K562 (cell line): Measurements from ENCODE around the gene TPM4. TPM values are rescaled to one million over a fixed set of nuclear protein-coding genes. Genes with fewer than 3 reads are reported as not detected.

ENCODE experiments used
- ATAC-seq: fragments of 200-7000 bp; cut with Tn5 transposase; 3 replicates; pipeline ENCODE4 v1.9.1; 2020; ENCODE audit warnings: moderate library complexity
- BruUV-seq: library from RNA; stranded (reverse); fragments of 400-500 nt; replicated peaks from 2 replicates; lab custom pipeline; 2021; lab: Mats Ljungman, UMichigan
- CTCF ChIA-PET: fragments of 300-600 bp; formaldehyde crosslinking; extraction: SDS; loops from one replicate; lab custom pipeline; 2021; ENCODE audit warnings: low intra/inter-chr PET ratio; lab: Yijun Ruan, JAX
- POLR2A ChIA-PET: fragments of 300-600, 350-650 bp; sonication (Branson Sonifier 250); formaldehyde crosslinking; extraction: SDS; loops from one replicate; lab custom pipeline; 2021; ENCODE audit warnings: antibody characterized with exemption, inconsistent platforms; lab: Yijun Ruan, JAX
- DNase-seq, 4 experiments: peaks; one replicate each; pipeline versions ENCODE4 v3.0.0 to v3.0.0-alpha.2; 2011 to 2018; ENCODE audit warnings: low spot score in 3 of 4, mixed read lengths in 3 of 4; ENCODE audit errors: extremely low read depth in 1 of 4
- FAIRE-seq: peaks from 2 replicates; lab custom pipeline; 2011; peaks lifted over from hg19 to GRCh38; lab: Jason Lieb, UNC
- H2AFZ ChIP-seq: 2 replicates; pipeline ENCODE4 v1.6.0; 2011; ENCODE audit warnings: low read depth, low read length, control low read depth, inconsistent platforms
- H3K27ac ChIP-seq: fragments of 200-600 bp; 3 replicates; pipeline ENCODE4 v1.8.0; 2011; ENCODE audit warnings: low read depth, mild to moderate bottlenecking, control low read depth, inconsistent platforms, low read length, moderate library complexity, mixed read lengths; ENCODE audit errors: extremely low read depth
- H3K27me3 ChIP-seq, 2 experiments: fragments of 300-600 bp in 1 of 2; 2 replicates in 1 of 2; 3 replicates in 1 of 2; pipeline versions ENCODE4 v1.6.0 to v1.8.0; 2011; ENCODE audit warnings: inconsistent platforms in 2 of 2, low read length in 2 of 2, mild to moderate bottlenecking in 1 of 2, mixed read lengths in 1 of 2, moderate library complexity in 1 of 2; ENCODE audit not compliant: control insufficient read depth in 2 of 2, insufficient read depth in 2 of 2
- H3K36me3 ChIP-seq: fragments of 300-600 bp; 3 replicates; pipeline ENCODE4 v1.8.0; 2011; ENCODE audit warnings: mild to moderate bottlenecking, low read length, inconsistent platforms; ENCODE audit not compliant: control insufficient read depth, insufficient read depth
- H3K4me1 ChIP-seq, 2 experiments: fragments of 200-600 bp in 1 of 2; replicated peaks in 1 of 2; 2 replicates in 1 of 2; 3 replicates in 1 of 2; pipeline versions ENCODE4 v1.5.1 to v1.8.0; 2011; ENCODE audit warnings: inconsistent platforms in 2 of 2, low read length in 2 of 2, mild to moderate bottlenecking in 1 of 2, mixed read lengths in 1 of 2, moderate library complexity in 1 of 2; ENCODE audit not compliant: control insufficient read depth in 2 of 2, insufficient read depth in 2 of 2
- H3K4me2 ChIP-seq: 2 replicates; pipeline ENCODE4 v1.6.1; 2011; ENCODE audit warnings: low read length, control low read depth, inconsistent platforms, mixed read lengths; ENCODE audit not compliant: insufficient read depth
- H3K4me3 ChIP-seq: fragments of 200-600 bp; sonication (generic), shearing (Covaris generic); 2 replicates; pipeline ENCODE4 v1.5.1; 2016; ENCODE audit warnings: control low read depth, inconsistent platforms
- H3K79me2 ChIP-seq: fragments of 200-600 bp; 3 replicates; pipeline ENCODE4 v1.8.0; 2011; ENCODE audit warnings: low read length, inconsistent platforms; ENCODE audit not compliant: control insufficient read depth, insufficient read depth
- H3K9ac ChIP-seq, 2 experiments: 2 replicates each; pipeline versions ENCODE4 v1.6.0 to v1.6.1; 2011; ENCODE audit warnings: low read depth in 2 of 2, low read length in 2 of 2, control low read depth in 1 of 2, inconsistent platforms in 1 of 2, mild to moderate bottlenecking in 1 of 2, mixed read lengths in 1 of 2; ENCODE audit not compliant: insufficient read depth in 1 of 2
- H3K9me1 ChIP-seq: one replicate; pipeline ENCODE4 v1.6.0; 2011; ENCODE audit warnings: inconsistent platforms, mild to moderate bottlenecking, low read length, moderate library complexity; ENCODE audit not compliant: control insufficient read depth, insufficient read depth
- H3K9me3 ChIP-seq: replicated peaks from 2 replicates; pipeline ENCODE4 v1.5.1; 2011; ENCODE audit warnings: low read depth, low read length, inconsistent platforms; ENCODE audit not compliant: control insufficient read depth, insufficient read depth
- H4K20me1 ChIP-seq: replicated peaks from 2 replicates; pipeline ENCODE4 v1.6.1; 2011; ENCODE audit warnings: low read length, inconsistent platforms, mixed read lengths; ENCODE audit not compliant: control insufficient read depth, insufficient read depth
- ARID3B ChIP-seq: fragments of 250-450 bp; sonication (Bioruptor Pico); IDR thresholded peaks from 2 replicates; pipeline ENCODE4 v1.4.0; 2020; ENCODE audit warnings: borderline replicate concordance
- CBX8 ChIP-seq: fragments of 200-600 bp; sonication (generic); IDR thresholded peaks from 2 replicates; pipeline ENCODE4 v1.6.1; 2012; ENCODE audit warnings: borderline replicate concordance, mixed run types, low read depth, mild to moderate bottlenecking, moderate library complexity, mixed read lengths, low read length, control low read depth, inconsistent platforms; ENCODE audit not compliant: poor library complexity, severe bottlenecking; ENCODE audit errors: extremely low read depth
- GATA2 ChIP-seq: sonication (generic); formaldehyde crosslinking; IDR thresholded peaks from 2 replicates; pipeline ENCODE4 v1.4.0; 2020; ENCODE audit warnings: mild to moderate bottlenecking, missing genetic modification reagents
- MCM2 ChIP-seq: fragments of 450-650 bp; IDR thresholded peaks from 2 replicates; pipeline ENCODE4 v1.6.1; 2017; ENCODE audit warnings: low read depth, mild to moderate bottlenecking
- MLLT1 ChIP-seq, 2 experiments: fragments of 450-650 bp; IDR thresholded peaks; 2 replicates each; pipeline ENCODE4 v1.6.1; 2016
- RB1 ChIP-seq: fragments of 450-650 bp; IDR thresholded peaks from 2 replicates; pipeline ENCODE4 v1.6.1; 2017; ENCODE audit warnings: low read depth, mild to moderate bottlenecking
- RBM39 ChIP-seq: fragments of 200-400 bp; formaldehyde crosslinking; optimal IDR thresholded peaks from 2 replicates; pipeline ENCODE3; 2018; ENCODE audit warnings: low read depth, low read length
- ZBTB26 ChIP-seq: fragments of 450-650 bp; formaldehyde crosslinking; IDR thresholded peaks from 2 replicates; pipeline ENCODE4 v1.4.0; 2022; ENCODE audit warnings: missing genetic modification characterization
- ZNF121 ChIP-seq: sonication (generic); formaldehyde crosslinking; conservative IDR thresholded peaks from 2 replicates; pipeline ENCODE4 v1.8.0; 2022; ENCODE audit warnings: missing genetic modification reagents
- ZNF347 ChIP-seq: fragments of 450-650 bp; formaldehyde crosslinking; IDR thresholded peaks from 2 replicates; pipeline ENCODE4 v1.4.0; 2020; ENCODE audit warnings: low read depth, mild to moderate bottlenecking, moderate library complexity
- ZNF445 ChIP-seq: fragments of 250-450 bp; sonication (Bioruptor Pico); IDR thresholded peaks from 2 replicates; pipeline ENCODE4 v1.4.0; 2020; ENCODE audit warnings: low read depth, mild to moderate bottlenecking, moderate library complexity
- ZNF655 ChIP-seq: fragments of 250-450 bp; sonication (Bioruptor Pico); IDR thresholded peaks from 2 replicates; pipeline ENCODE4 v1.5.0; 2021
- WGBS: fragments of 100-300 bp; shearing (Covaris generic); methylation state at CpG from one replicate; pipeline ENCODE4 v1.1.6; 2016; ENCODE audit warnings: low coverage, mixed read lengths; ENCODE audit not compliant: insufficient coverage; ENCODE audit errors: missing lambda C conversion rate; 5-methylcytosine and 5-hydroxymethylcytosine counted together
- in situ Hi-C: fragments of 300-500 bp; cut with MboI; formaldehyde crosslinking; loops from 4 replicates; pipeline ENCODE4 v1.15.0; 2018; ENCODE audit warnings: inconsistent platforms, mixed read lengths
- intact Hi-C: fragments of 100-400 bp; cut with micrococcal nuclease; formaldehyde crosslinking; loops from 2 replicates; pipeline ENCODE4 v1.14.2; 2022
- polyA plus RNA-seq, 8 experiments: library from polyadenylated mRNA; depleted of rRNA in 4 of 8; stranded (reverse) in 5 of 8; unstranded in 3 of 8; fragments of >200 nt; fragmentation: Nextera tagmentation in 2 of 8; fragmentation: Illumina TruSeq in 1 of 8; extraction: Ambion mirVana in 2 of 8; extraction: Trizol in 1 of 8; gene quantifications; 2 replicates each; pipeline versions ENCODE4 v1.2.1 to v1.2.3, GENCODE V29; 2011 to 2014; ENCODE audit warnings: inconsistent platforms in 1 of 8, missing spikeins in 1 of 8
- total RNA-seq, 7 experiments: library from RNA; depleted of rRNA in 6 of 7; stranded (reverse); fragments of >200 nt in 6 of 7; fragmentation: Illumina TruSeq in 2 of 7; extraction: Trizol in 2 of 7; gene quantifications; 2 replicates each; pipeline versions ENCODE4 v1.2.1 to v1.2.3, GENCODE V29; 2011 to 2021; ENCODE audit warnings: low replicate concordance in 1 of 7

Gene TPM4
- total and polyA plus RNA-seq, 9 of the 15 experiments (the other 6 are each of a cell fraction or from before 2014, with no cell fraction given): 28.1 to 111 (median 77.4) TPM

DNA sequence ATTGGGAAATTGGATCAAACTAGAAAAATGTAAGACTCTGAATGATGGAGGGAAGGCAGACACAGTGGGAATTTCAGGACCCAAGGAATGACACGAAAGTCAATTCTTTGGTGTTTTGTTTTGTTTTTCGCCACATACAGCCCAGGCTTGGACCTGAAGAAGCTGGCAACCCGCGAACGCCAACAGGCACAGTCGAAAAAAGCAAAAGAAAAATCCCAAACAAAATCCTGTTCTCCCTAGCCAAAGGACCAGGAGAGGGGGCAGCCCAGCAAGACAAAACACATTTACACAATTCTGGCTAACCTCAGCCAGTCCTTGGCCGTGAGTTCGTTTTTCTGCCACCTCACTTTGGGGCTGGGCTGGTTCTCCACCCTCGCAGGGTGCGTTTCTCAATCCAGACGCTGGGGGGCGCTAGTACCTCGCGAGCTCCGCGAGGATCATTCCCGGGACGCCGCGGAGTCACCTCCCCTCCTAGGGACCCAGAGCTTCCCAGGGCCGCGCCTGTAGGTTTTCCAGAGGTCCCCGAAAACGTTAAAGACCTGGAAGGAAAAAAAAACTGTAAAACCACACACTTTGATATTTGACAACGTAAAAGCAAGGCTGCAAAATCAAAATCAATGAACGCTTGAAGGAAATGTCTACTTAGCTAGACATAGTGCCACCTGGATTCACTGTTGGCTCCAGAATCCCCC is 34.9 kb upstream of the TPM4 start (continued):
- TF ChIP-seq MLLT1 (IDR thresholded peaks at IDR 0.05) (no peak), MCM2 (no peak), ZNF445 (CRISPR knock-in tag) (no peak), RBM39 (no peak), ARID3B (no peak)
- TF ChIP-seq, all 486 proteins: peak for 20

- 14% methylated on average over 9 of the region's 9 CpGs for WGBS
Observed at GRCh38 chr19:16041991-16042386, 34.3 kb upstream of the TPM4 start.

More at GRCh38 chr19:16041991-16042386, 34.3 kb upstream of the TPM4 start:
- intact Hi-C loops (loop anchor here (1.0 to 10.0 kb wide), 3 partner anchors 69 to 417 kb away; partner anchors contain the start of gene RAB8A), in situ Hi-C loops (loop anchor here (5.0 to 10.0 kb wide), 2 partner anchors 140 to 343 kb away; no protein-coding TSS in a partner anchor)
- BruUV-seq: no TSS peak
- Histone ChIP-seq H3K9ac (no peak overlapping the region), H3K27ac (no peak overlapping the region), H2AFZ (peak overlapping the region; percentile 34; the same call in 1 of the 2 replicates), H3K9me3 (no peaks in the 10 kb centered on the region), H3K79me2 (no peaks in the 10 kb centered on the region), H3K9me1 (no peaks in the 10 kb centered on the region), H3K4me1 (peaks cover 0 to 9% of the 10 kb centered on the region in 2 experiments; a peak in 3 of 5 replicates), H4K20me1 (no peaks in the 10 kb centered on the region; the same call in 1 of the 2 replicates), H3K4me2 (no peak overlapping the region), H3K4me3 (no peak overlapping the region), H3K36me3 (no peaks in the 10 kb centered on the region), H3K27me3 (peaks cover 0 to 23% of the 10 kb centered on the region in 2 experiments; a peak in 2 of 5 replicates)
- TF ChIP-seq CBX8 (no peak), ZNF347 (no peak), GATA2 (no peak), ZNF655 (CRISPR knock-in tag) (no peak), ZBTB26 (CRISPR knock-in tag) (no peak), ZNF121 (CRISPR knock-in tag) (peak; percentile 75), RB1 (no peak)
- ATAC-seq (no peak), DNase-seq (no peak), FAIRE-seq (no peak)
- ChIA-PET POLR2A (interaction anchor here (0.6 to 0.9 kb wide), 4 partner anchors 11 to 475 kb away, joined by 3 to 4 read pairs (median 3); partner anchors contain the start of gene FAM32A), CTCF (interaction anchor here (0.6 to 3.2 kb wide), 6 partner anchors 37 to 413 kb away, joined by 3 to 29 read pairs (median 3); partner anchors contain the start of genes FAM32A and RAB8A)
